Peyer's patch (tissue), 4 donors: ENCODE measurements around the gene ALDH7A1.

Experiments used
- POLR2A ChIP-seq, 2 donors: fragments of 450-650 bp; IDR thresholded peaks; one replicate each; pipeline ENCODE4 v1.5.1; 2017; ENCODE audit warnings: antibody characterized with exemption in 2 of 2, mild to moderate bottlenecking in 2 of 2, moderate library complexity in 2 of 2
- TF ChIP-seq, protein P1 (sequence below), 6 experiments: fragments of 450-650 bp in 4 of 6; fragments of 200-600 bp in 2 of 6; sonication (generic) in 1 of 6; IDR thresholded peaks; one replicate each; pipeline ENCODE4 v1.5.1; 2017 to 2019; ENCODE audit warnings: antibody characterized with exemption in 6 of 6, mild to moderate bottlenecking in 3 of 6, moderate library complexity in 1 of 6

DNA sequence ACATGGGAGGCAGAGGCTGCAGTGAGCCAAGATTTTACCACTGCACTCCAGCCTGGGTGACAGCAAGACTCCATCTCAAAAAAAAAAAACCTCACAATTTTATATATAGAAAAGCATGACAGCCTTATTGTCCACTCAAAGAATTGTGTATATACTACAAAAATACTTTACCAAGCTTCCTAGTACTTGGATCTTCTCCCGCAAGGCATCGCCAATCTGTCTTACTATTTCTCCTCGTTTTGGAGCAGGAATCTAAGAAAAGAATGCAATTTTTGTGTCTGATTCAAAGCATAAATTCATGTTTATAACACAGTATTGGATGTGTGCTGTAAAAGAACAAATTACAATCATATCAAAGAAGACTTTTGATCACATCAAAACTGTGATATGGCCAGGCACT is 11.3 kb downstream of the ALDH7A1 start:
- no peak for TF ChIP-seq POLR2A (IDR thresholded peaks at IDR 0.05)
- TF ChIP-seq, protein P1, sequence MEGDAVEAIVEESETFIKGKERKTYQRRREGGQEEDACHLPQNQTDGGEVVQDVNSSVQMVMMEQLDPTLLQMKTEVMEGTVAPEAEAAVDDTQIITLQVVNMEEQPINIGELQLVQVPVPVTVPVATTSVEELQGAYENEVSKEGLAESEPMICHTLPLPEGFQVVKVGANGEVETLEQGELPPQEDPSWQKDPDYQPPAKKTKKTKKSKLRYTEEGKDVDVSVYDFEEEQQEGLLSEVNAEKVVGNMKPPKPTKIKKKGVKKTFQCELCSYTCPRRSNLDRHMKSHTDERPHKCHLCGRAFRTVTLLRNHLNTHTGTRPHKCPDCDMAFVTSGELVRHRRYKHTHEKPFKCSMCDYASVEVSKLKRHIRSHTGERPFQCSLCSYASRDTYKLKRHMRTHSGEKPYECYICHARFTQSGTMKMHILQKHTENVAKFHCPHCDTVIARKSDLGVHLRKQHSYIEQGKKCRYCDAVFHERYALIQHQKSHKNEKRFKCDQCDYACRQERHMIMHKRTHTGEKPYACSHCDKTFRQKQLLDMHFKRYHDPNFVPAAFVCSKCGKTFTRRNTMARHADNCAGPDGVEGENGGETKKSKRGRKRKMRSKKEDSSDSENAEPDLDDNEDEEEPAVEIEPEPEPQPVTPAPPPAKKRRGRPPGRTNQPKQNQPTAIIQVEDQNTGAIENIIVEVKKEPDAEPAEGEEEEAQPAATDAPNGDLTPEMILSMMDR (IDR thresholded peaks at IDR 0.05) = no peak
